ENCODE results near the gene FAM170B. TPM values are rescaled to one million over a fixed set of nuclear protein-coding genes. Genes with fewer than 3 reads are reported as not detected.

FAM170B gene
- total and polyA plus RNA-seq, 2 experiments from 2014 or later, result not detected

DNA sequence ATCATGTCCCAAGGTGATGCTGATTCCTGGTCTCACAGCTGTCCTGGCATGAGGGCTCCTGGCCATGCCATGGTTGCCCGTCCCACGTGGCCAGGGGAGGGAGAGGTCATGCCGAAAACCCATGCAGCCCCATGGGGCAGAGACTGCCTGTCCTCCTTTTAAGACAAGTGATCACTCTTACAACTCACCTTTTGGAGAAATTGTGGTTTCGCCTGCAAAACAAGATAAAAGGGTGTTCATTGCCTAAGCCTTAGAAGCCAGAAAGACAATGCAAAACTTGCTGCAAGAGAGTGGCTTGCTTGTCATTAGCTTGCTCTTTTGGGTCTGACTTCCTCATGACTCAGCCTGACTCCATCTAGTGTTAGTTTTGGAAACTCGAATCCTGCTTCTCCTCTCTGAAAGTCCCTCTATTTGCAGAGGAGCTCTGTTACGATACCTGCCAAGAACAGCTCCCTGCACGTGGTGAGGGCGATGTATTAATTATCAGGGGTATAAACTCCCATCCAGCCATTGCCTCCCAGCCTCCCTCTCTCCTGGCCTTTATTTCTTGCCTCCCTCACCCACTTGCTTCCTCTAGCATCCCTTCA lies 27.7 kb upstream of the FAM170B start:
- WGBS, 2 experiments (ENCODE audit: low coverage in 1 of 2, low lambda C conversion rate in 2 of 2, missing lambda C conversion rate in 2 of 2), result 39 to 42% methylated on average over 8 of the region's 8 CpGs
- in situ Hi-C loops (cut with MboI), result loop anchor here (25.0 kb wide), 1 partner anchor 499 kb away; no protein-coding TSS in a partner anchor
- H2AFZ ChIP-seq, result no peak overlapping the region
- peak; percentile 83 for DNase-seq
- H3K4me3 ChIP-seq, result no peak overlapping the region
- peaks cover 17% of the 10 kb centered on the region for H3K4me1 ChIP-seq (ENCODE audit: insufficient read depth)
- H3K9me2 ChIP-seq (ENCODE audit: insufficient read depth), result no peaks in the 10 kb centered on the region
- no peak overlapping the region for H3K27ac ChIP-seq
- no peak for TF ChIP-seq EZH2phosphoT487 (IDR thresholded peaks at IDR 0.05; ENCODE audit: insufficient read depth, low read depth)
- no peak for TF ChIP-seq EZH2 (IDR thresholded peaks at IDR 0.05; ENCODE audit: insufficient read depth, poor library complexity, severe bottlenecking)
- H3K4me2 ChIP-seq (ENCODE audit: unreplicated experiment), result no peak overlapping the region
- H3F3A ChIP-seq (ENCODE audit: insufficient read depth), result peaks cover 14% of the 10 kb centered on the region
- no peaks in the 10 kb centered on the region for H3K36me3 ChIP-seq (ENCODE audit: low read depth)
- H3K27me3 ChIP-seq (replicated peaks; ENCODE audit: insufficient read depth), result no peaks in the 10 kb centered on the region
- H3K79me2 ChIP-seq (ENCODE audit: insufficient read depth), result no peaks in the 10 kb centered on the region
- H3K9ac ChIP-seq, result no peak overlapping the region
- H4K20me1 ChIP-seq (ENCODE audit: insufficient read depth), result no peaks in the 10 kb centered on the region
- H3K9me3 ChIP-seq (ENCODE audit: low read depth), result no peaks in the 10 kb centered on the region

DNA sequence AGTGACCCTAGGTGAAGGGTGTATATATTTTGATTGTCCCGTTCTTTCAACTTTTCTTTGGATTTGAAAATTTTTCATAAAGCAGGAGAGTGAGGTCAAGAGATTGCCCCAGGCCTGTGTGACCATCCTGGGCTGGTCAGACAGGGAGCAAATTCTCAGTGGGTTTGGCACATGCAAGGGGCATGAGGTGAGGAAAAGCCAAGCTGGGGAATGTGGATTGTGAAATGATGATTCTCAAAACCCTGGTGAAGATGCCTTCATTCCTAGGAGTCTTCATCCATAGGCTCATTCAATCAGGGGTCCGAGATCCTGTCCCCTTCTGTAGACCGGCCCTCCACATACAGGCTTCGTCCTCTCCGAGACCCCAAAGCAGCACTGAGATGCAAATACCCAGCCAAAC lies 27.0 kb upstream of the FAM170B start:
- Histone ChIP-seq H3K9me3 (ENCODE audit: low read depth) (no peaks in the 10 kb centered on the region), H4K20me1 (ENCODE audit: insufficient read depth) (no peaks in the 10 kb centered on the region), H3K9ac (no peak overlapping the region), H3K79me2 (ENCODE audit: insufficient read depth) (no peaks in the 10 kb centered on the region), H3K4me1 (ENCODE audit: insufficient read depth) (peaks cover 17% of the 10 kb centered on the region), H2AFZ (no peak overlapping the region), H3K27ac (no peak overlapping the region), H3K27me3 (replicated peaks; ENCODE audit: insufficient read depth) (no peaks in the 10 kb centered on the region), H3K4me3 (no peak overlapping the region), H3K36me3 (ENCODE audit: low read depth) (no peaks in the 10 kb centered on the region), H3K4me2 (ENCODE audit: unreplicated experiment) (no peak overlapping the region), H3F3A (ENCODE audit: insufficient read depth) (peaks cover 14% of the 10 kb centered on the region), H3K9me2 (ENCODE audit: insufficient read depth) (no peaks in the 10 kb centered on the region)
- TF ChIP-seq EZH2 (IDR thresholded peaks at IDR 0.05; ENCODE audit: insufficient read depth, poor library complexity, severe bottlenecking) (no peak), EZH2phosphoT487 (IDR thresholded peaks at IDR 0.05; ENCODE audit: insufficient read depth, low read depth) (no peak)
- DNase-seq, result no peak
- WGBS, 2 experiments (ENCODE audit: low coverage in 1 of 2, low lambda C conversion rate in 2 of 2, missing lambda C conversion rate in 2 of 2), result 95 to 98% methylated on average over 5 of the region's 5 CpGs
- in situ Hi-C loops (cut with MboI), result loop anchor here (25.0 kb wide), 1 partner anchor 499 kb away; no protein-coding TSS in a partner anchor

DNA sequence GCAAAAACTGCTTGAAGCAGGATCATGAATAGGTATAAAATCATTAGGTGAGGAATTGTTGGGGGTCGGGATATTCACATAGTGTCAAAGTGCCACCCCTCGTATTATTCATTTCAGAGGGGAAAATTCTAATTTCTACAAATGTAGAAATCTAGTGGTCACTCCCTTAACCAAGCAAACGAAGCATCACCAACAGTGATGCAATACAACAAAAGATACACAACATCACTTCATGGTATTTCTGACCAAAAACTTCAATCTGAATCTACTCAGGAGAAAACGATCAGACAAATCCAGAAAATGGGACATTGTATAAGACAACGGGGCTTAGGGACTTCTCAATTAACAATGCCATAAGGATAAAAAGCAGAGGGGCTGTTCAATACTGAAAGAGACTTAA lies 26.3 kb upstream of the FAM170B start:
- peaks cover 14% of the 10 kb centered on the region for H3F3A ChIP-seq (ENCODE audit: insufficient read depth)
- H3K4me1 ChIP-seq (ENCODE audit: insufficient read depth), result peaks cover 17% of the 10 kb centered on the region
- H3K9ac ChIP-seq, result no peak overlapping the region
- H3K27ac ChIP-seq, result no peak overlapping the region
- no peaks in the 10 kb centered on the region for H4K20me1 ChIP-seq (ENCODE audit: insufficient read depth)
- no peak for TF ChIP-seq EZH2phosphoT487 (IDR thresholded peaks at IDR 0.05; ENCODE audit: insufficient read depth, low read depth)
- H3K36me3 ChIP-seq (ENCODE audit: low read depth), result no peaks in the 10 kb centered on the region
- no peaks in the 10 kb centered on the region for H3K9me2 ChIP-seq (ENCODE audit: insufficient read depth)
- in situ Hi-C loops (cut with MboI), result loop anchor here (25.0 kb wide), 1 partner anchor 498 kb away; no protein-coding TSS in a partner anchor
- WGBS, 2 experiments (ENCODE audit: low coverage in 1 of 2, low lambda C conversion rate in 2 of 2, missing lambda C conversion rate in 2 of 2), result 81 to 90% methylated on average over 5 of the region's 5 CpGs
- H3K4me2 ChIP-seq (ENCODE audit: unreplicated experiment), result no peak overlapping the region
- no peaks in the 10 kb centered on the region for H3K79me2 ChIP-seq (ENCODE audit: insufficient read depth)
- no peaks in the 10 kb centered on the region for H3K27me3 ChIP-seq (replicated peaks; ENCODE audit: insufficient read depth)
- no peak for DNase-seq
- no peak overlapping the region for H3K4me3 ChIP-seq
- no peak overlapping the region for H2AFZ ChIP-seq
- no peaks in the 10 kb centered on the region for H3K9me3 ChIP-seq (ENCODE audit: low read depth)

DNA sequence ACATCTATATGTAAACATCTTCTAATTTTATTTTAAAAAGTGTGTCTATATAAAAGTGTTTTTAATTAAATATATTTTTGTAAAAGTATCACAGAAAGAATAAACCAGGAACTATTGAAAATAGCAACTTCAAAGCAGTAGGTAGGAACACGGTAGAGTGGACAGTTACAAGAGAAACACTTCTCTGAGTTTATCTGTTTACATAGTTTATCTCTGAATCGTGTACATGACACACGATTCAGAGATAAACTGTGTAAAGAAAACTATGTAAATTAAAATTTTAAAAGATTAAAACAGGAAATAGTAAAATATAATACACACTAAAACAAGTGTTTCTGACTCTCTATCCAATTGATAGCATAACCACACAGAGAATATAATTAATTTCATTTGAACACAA lies 25.1 kb upstream of the FAM170B start:
- peaks cover 21% of the 10 kb centered on the region for H3K4me1 ChIP-seq (ENCODE audit: insufficient read depth)
- H3K4me3 ChIP-seq, result no peak overlapping the region
- H2AFZ ChIP-seq, result no peak overlapping the region
- H3K9me2 ChIP-seq (ENCODE audit: insufficient read depth), result no peaks in the 10 kb centered on the region
- H3F3A ChIP-seq (ENCODE audit: insufficient read depth), result peaks cover 9% of the 10 kb centered on the region
- no peak overlapping the region for H3K4me2 ChIP-seq (ENCODE audit: unreplicated experiment)
- no peaks in the 10 kb centered on the region for H3K36me3 ChIP-seq (ENCODE audit: low read depth)
- H3K27ac ChIP-seq, result no peak overlapping the region
- in situ Hi-C loops (cut with MboI), result loop anchor here (25.0 kb wide), 1 partner anchor 497 kb away; no protein-coding TSS in a partner anchor
- H3K79me2 ChIP-seq (ENCODE audit: insufficient read depth), result no peaks in the 10 kb centered on the region
- WGBS, 2 experiments (ENCODE audit: low coverage in 1 of 2, low lambda C conversion rate in 2 of 2, missing lambda C conversion rate in 2 of 2), result 30 to 32% methylated on average over 3 of the region's 3 CpGs
- TF ChIP-seq EZH2 (IDR thresholded peaks at IDR 0.05; ENCODE audit: insufficient read depth, poor library complexity, severe bottlenecking) (no peak), EZH2phosphoT487 (IDR thresholded peaks at IDR 0.05; ENCODE audit: insufficient read depth, low read depth) (no peak)
- H3K9me3 ChIP-seq (ENCODE audit: low read depth), result no peaks in the 10 kb centered on the region
- H3K9ac ChIP-seq, result no peak overlapping the region
- DNase-seq, result no peak
- H4K20me1 ChIP-seq (ENCODE audit: insufficient read depth), result no peaks in the 10 kb centered on the region
- no peaks in the 10 kb centered on the region for H3K27me3 ChIP-seq (replicated peaks; ENCODE audit: insufficient read depth)
